Colonic mucosa (tissue), 4 donors: ENCODE data around the gene UNC13C. TPM values are rescaled to one million over a fixed set of nuclear protein-coding genes. Genes with fewer than 3 reads are reported as not detected.

Source experiments
- DNase-seq: peaks from one replicate; pipeline ENCODE4 v3.0.0-alpha.2; 2020
- H3K27ac ChIP-seq: fragments of 200-600 bp; one replicate; pipeline ENCODE4 v1.8.0; 2021
- H3K27me3 ChIP-seq: fragments of 200-600 bp; one replicate; pipeline ENCODE4 v1.8.0; 2021
- H3K36me3 ChIP-seq: fragments of 200-600 bp; one replicate; pipeline ENCODE4 v1.8.0; 2021
- H3K4me1 ChIP-seq: fragments of 200-600 bp; one replicate; pipeline ENCODE4 v1.8.0; 2021; ENCODE audit warnings: mild to moderate bottlenecking
- H3K4me3 ChIP-seq: fragments of 200-600 bp; one replicate; pipeline ENCODE4 v1.8.0; 2021
- H3K9ac ChIP-seq, 2 donors: one replicate each; pipeline ENCODE4 v1.7.0; 2013; ENCODE audit warnings: control low read depth in 2 of 2, low read depth in 2 of 2, low read length in 2 of 2
- H3K9me3 ChIP-seq: fragments of 200-600 bp; one replicate; pipeline ENCODE4 v1.8.0; 2021
- CTCF ChIP-seq: fragments of 200-600 bp; IDR thresholded peaks from one replicate; pipeline ENCODE4 v1.8.0; 2022; ENCODE audit warnings: antibody characterized with exemption, mild to moderate bottlenecking
- intact Hi-C: fragments of 100-400 bp; cut with DNase I; formaldehyde crosslinking; loops from one replicate; pipeline ENCODE4 v1.14.1; 2022
- total RNA-seq, 2 donors: library from RNA; stranded (reverse); fragmentation: NEBNext Ultra II Directional in 1 of 2; extraction: Animal tissue kit (Norgen Biotek cat#: 25700) in 1 of 2; gene quantifications; one replicate each; pipeline ENCODE4 v1.2.1, GENCODE V29; 2021
- donor health status: healthy.
- donor health status: DM: no; HTN: no; CAD: no.
- donor health status: DM: no; HTN: no; CAD: no.

Gene UNC13C
- total RNA-seq, 2 donors from 2014 or later = 0.05 to 0.13 TPM

- DNase-seq = no peak
- Histone ChIP-seq H3K4me1 (no peaks in the 10 kb centered on the region), H3K27ac (no peak overlapping the region), H3K9ac (no peak overlapping the region), H3K9me3 (no peaks in the 10 kb centered on the region), H3K4me3 (no peak overlapping the region), H3K36me3 (no peaks in the 10 kb centered on the region), H3K27me3 (no peaks in the 10 kb centered on the region)
- no peak for TF ChIP-seq CTCF
- intact Hi-C loops = no loop called here
Observed at GRCh38 chr15:54500330-54500729, 522.1 kb downstream of the UNC13C start.

- Histone ChIP-seq H3K4me1 (no peaks in the 10 kb centered on the region), H3K36me3 (no peaks in the 10 kb centered on the region), H3K27ac (no peak overlapping the region), H3K9ac (no peak overlapping the region), H3K27me3 (no peaks in the 10 kb centered on the region), H3K4me3 (no peak overlapping the region), H3K9me3 (no peaks in the 10 kb centered on the region)
- no peak for DNase-seq
- intact Hi-C loops = no loop called here
- no peak for TF ChIP-seq CTCF
Observed at GRCh38 chr15:54502416-54503075, 524.3 kb downstream of the UNC13C start.

GRCh38 chr15:54504695-54505094 is 526.5 kb downstream of the UNC13C start:
- Histone ChIP-seq H3K9me3 (no peaks in the 10 kb centered on the region), H3K36me3 (no peaks in the 10 kb centered on the region), H3K27me3 (no peaks in the 10 kb centered on the region), H3K4me1 (no peaks in the 10 kb centered on the region), H3K4me3 (no peak overlapping the region), H3K27ac (no peak overlapping the region), H3K9ac (no peak overlapping the region)
- no peak for DNase-seq
- no peak for TF ChIP-seq CTCF
- intact Hi-C loops = no loop called here

GRCh38 chr15:54506977-54507524 is 528.8 kb downstream of the UNC13C start:
- H3K4me3 ChIP-seq = no peak overlapping the region
- TF ChIP-seq CTCF = no peak
- H3K4me1 ChIP-seq = no peaks in the 10 kb centered on the region
- H3K9me3 ChIP-seq = no peaks in the 10 kb centered on the region
- H3K27ac ChIP-seq = no peak overlapping the region
- no peak for DNase-seq
- intact Hi-C loops = no loop called here
- no peaks in the 10 kb centered on the region for H3K36me3 ChIP-seq
- no peaks in the 10 kb centered on the region for H3K27me3 ChIP-seq
- H3K9ac ChIP-seq = no peak overlapping the region

- H3K4me3 ChIP-seq = no peak overlapping the region
- no peak overlapping the region for H3K9ac ChIP-seq
- H3K36me3 ChIP-seq = no peaks in the 10 kb centered on the region
- intact Hi-C loops = no loop called here
- no peak for TF ChIP-seq CTCF
- no peak overlapping the region for H3K27ac ChIP-seq
- no peak for DNase-seq
- no peaks in the 10 kb centered on the region for H3K9me3 ChIP-seq
- no peaks in the 10 kb centered on the region for H3K4me1 ChIP-seq
- no peaks in the 10 kb centered on the region for H3K27me3 ChIP-seq
Observed at GRCh38 chr15:54514601-54515000, 536.4 kb downstream of the UNC13C start.
